Keratinocyte (primary cell): Measurements from ENCODE around the gene CCSER1. TPM values are rescaled to one million over a fixed set of nuclear protein-coding genes. Genes with fewer than 3 reads are reported as not detected.
A peak's percentile ranks its signal among the peaks of the same experiment; 100 is the strongest.
"Not testable (repeated sequence)": the region's sequence is repeated elsewhere in the genome, so short reads cannot be mapped to it uniquely, and the experiment has no call there.

Experiments used
- DNase-seq: peaks from one replicate; pipeline ENCODE4 v3.0.0-alpha.2; 2011; ENCODE audit warnings: low read depth, missing footprints, low spot score
- FAIRE-seq: peaks from 2 replicates; lab custom pipeline; 2011; peaks lifted over from hg19 to GRCh38; lab: Jason Lieb, UNC
- H2AFZ ChIP-seq: 2 replicates; pipeline ENCODE4 v1.6.0; 2012; ENCODE audit warnings: low read length, control low read depth, inconsistent platforms; ENCODE audit not compliant: control insufficient read depth
- H3K27ac ChIP-seq: 2 replicates; pipeline ENCODE4 v1.5.1; 2011; ENCODE audit warnings: low read length; ENCODE audit not compliant: control insufficient read depth, insufficient read depth
- H3K27me3 ChIP-seq: 3 replicates; pipeline ENCODE4 v1.6.0; 2011; ENCODE audit warnings: low read length; ENCODE audit not compliant: control insufficient read depth, insufficient read depth; ENCODE audit errors: extremely low read depth
- H3K36me3 ChIP-seq, 2 experiments: 2 replicates in 1 of 2; 3 replicates in 1 of 2; pipeline ENCODE4 v1.5.1; 2011; ENCODE audit warnings: low read length in 2 of 2, mild to moderate bottlenecking in 1 of 2; ENCODE audit not compliant: control insufficient read depth in 2 of 2, insufficient read depth in 2 of 2; ENCODE audit errors: extremely low read depth in 1 of 2
- H3K4me1 ChIP-seq: 3 replicates; pipeline ENCODE4 v1.5.1; 2011; ENCODE audit warnings: low read length; ENCODE audit not compliant: control insufficient read depth, insufficient read depth; ENCODE audit errors: extremely low read depth
- H3K4me2 ChIP-seq: 3 replicates; pipeline ENCODE4 v1.6.0; 2011; ENCODE audit warnings: low read depth, low read length; ENCODE audit not compliant: control insufficient read depth, insufficient read depth; ENCODE audit errors: extremely low read depth
- H3K4me3 ChIP-seq, 3 experiments: fragments of 200-600 bp in 1 of 3; sonication (generic) in 1 of 3; 2 replicates in 2 of 3; 3 replicates in 1 of 3; pipeline ENCODE4 v1.5.1; 2011 to 2016; ENCODE audit warnings: low read length in 3 of 3, mild to moderate bottlenecking in 3 of 3, control low read depth in 2 of 3, inconsistent platforms in 1 of 3, low read depth in 1 of 3, mixed read lengths in 1 of 3, mixed run types in 1 of 3, moderate library complexity in 1 of 3; ENCODE audit not compliant: control insufficient read depth in 2 of 3, insufficient read depth in 2 of 3; ENCODE audit errors: extremely low read depth in 1 of 3
- H3K79me2 ChIP-seq: 2 replicates; pipeline ENCODE4 v1.6.0; 2012; ENCODE audit warnings: low read length; ENCODE audit not compliant: control insufficient read depth, insufficient read depth
- H3K9ac ChIP-seq: 3 replicates; pipeline ENCODE4 v1.6.0; 2011; ENCODE audit warnings: low read length; ENCODE audit not compliant: control insufficient read depth, insufficient read depth; ENCODE audit errors: extremely low read depth
- H3K9me1 ChIP-seq: 3 replicates; pipeline ENCODE4 v1.6.0; 2011; ENCODE audit warnings: low read length; ENCODE audit not compliant: control insufficient read depth, insufficient read depth; ENCODE audit errors: extremely low read depth
- H3K9me3 ChIP-seq: 2 replicates; pipeline ENCODE4 v1.5.1; 2012; ENCODE audit warnings: low read depth, low read length; ENCODE audit not compliant: control insufficient read depth
- H4K20me1 ChIP-seq: 3 replicates; pipeline ENCODE4 v1.6.0; 2011; ENCODE audit warnings: low read length; ENCODE audit not compliant: control insufficient read depth, insufficient read depth; ENCODE audit errors: extremely low read depth
- CTCF ChIP-seq, 3 experiments: IDR thresholded peaks in 1 of 3; conservative IDR thresholded peaks in 1 of 3; optimal IDR thresholded peaks in 1 of 3; 2 replicates in 2 of 3; 3 replicates in 1 of 3; pipeline versions ENCODE3 to v1.5.1; 2011; ENCODE audit warnings: low read length in 3 of 3, mild to moderate bottlenecking in 3 of 3, moderate library complexity in 2 of 3, control low read depth in 1 of 3, inconsistent platforms in 1 of 3; ENCODE audit not compliant: insufficient read depth in 2 of 3; ENCODE audit errors: extremely low read depth in 1 of 3
- EZH2 ChIP-seq: IDR thresholded peaks from one replicate; pipeline ENCODE4 v1.6.1; 2012; ENCODE audit warnings: inconsistent platforms, mild to moderate bottlenecking, low read length, moderate library complexity
- dilution Hi-C: fragments of 300-500 bp; cut with MboI; formaldehyde crosslinking; loops from one replicate; pipeline ENCODE4 v1.7.0; 2020; ENCODE audit warnings: low sequenced_read_pairs; ENCODE audit not compliant: extremely low pct_ligation_motif_present
- polyA plus RNA-seq, 5 experiments: library from polyadenylated mRNA; depleted of rRNA in 3 of 5; stranded (reverse) in 3 of 5; stranded (forward) in 1 of 5; unstranded in 1 of 5; fragments of >200 nt; gene quantifications; 1 replicate in 1 of 5; 2 replicates in 3 of 5; 3 replicates in 1 of 5; pipeline versions ENCODE4 v1.2.1 to v1.2.3, GENCODE V29; 2011 to 2012; ENCODE audit warnings: missing spikeins in 2 of 5, low read depth in 1 of 5, low replicate concordance in 1 of 5

The CCSER1 gene
- polyA plus RNA-seq, 1 donor (not counting 4 experiments of a cell fraction or from before 2014, with no cell fraction given): 1.2 TPM

GRCh38 chr4:90689739-90690138, 562.5 kb downstream of the CCSER1 start:
- no peaks in the 10 kb centered on the region for H3K79me2 ChIP-seq
- no peaks in the 10 kb centered on the region for H4K20me1 ChIP-seq
- H3K27me3 ChIP-seq: no peaks in the 10 kb centered on the region
- dilution Hi-C loops: no loop called here
- H3K9ac ChIP-seq: no peak overlapping the region
- FAIRE-seq (peak; percentile 99), DNase-seq (peak; percentile 26)
- peak overlapping the region; percentile 72 for H2AFZ ChIP-seq
- TF ChIP-seq CTCF (optimal IDR thresholded peaks at IDR 0.05 in 1 of 3, IDR thresholded peaks at IDR 0.05 in 1 of 3, conservative IDR thresholded peaks at IDR 0.05 in 1 of 3; ENCODE audit: extremely low read depth in 1 of 3, insufficient read depth in 2 of 3, low read length in 3 of 3): no peak
- no peak for TF ChIP-seq EZH2
- H3K9me3 ChIP-seq: no peaks in the 10 kb centered on the region
- no peaks in the 10 kb centered on the region for H3K36me3 ChIP-seq
- peak overlapping the region in 1 of 3 experiments; percentile 9 for H3K4me3 ChIP-seq
- H3K9me1 ChIP-seq: no peaks in the 10 kb centered on the region
- peak overlapping the region; percentile 10 for H3K27ac ChIP-seq
- H3K4me1 ChIP-seq: peaks cover 12% of the 10 kb centered on the region
- peak overlapping the region; percentile 35 for H3K4me2 ChIP-seq

GRCh38 chr4:90695411-90695810, 568.2 kb downstream of the CCSER1 start:
- H3K27ac ChIP-seq: no peak overlapping the region
- dilution Hi-C loops: no loop called here
- no peak for FAIRE-seq

GRCh38 chr4:90705501-90705900, 578.3 kb downstream of the CCSER1 start:
- H3K9me3 ChIP-seq, H3K4me2 ChIP-seq, DNase-seq, FAIRE-seq, dilution Hi-C loops, H3K9ac ChIP-seq, H3K9me1 ChIP-seq, H3K36me3 ChIP-seq, H3K4me3 ChIP-seq, H3K27ac ChIP-seq, H3K4me1 ChIP-seq, H3K27me3 ChIP-seq, H3K79me2 ChIP-seq, H2AFZ ChIP-seq, H4K20me1 ChIP-seq: not testable (repeated sequence)

More at GRCh38 chr4:90695411-90695810, 568.2 kb downstream of the CCSER1 start:
- no peak overlapping the region for H3K4me3 ChIP-seq
- no peak overlapping the region for H3K4me2 ChIP-seq
- no peaks in the 10 kb centered on the region for H3K27me3 ChIP-seq
- H4K20me1 ChIP-seq: no peaks in the 10 kb centered on the region
- no peak overlapping the region for H2AFZ ChIP-seq
- no peaks in the 10 kb centered on the region for H3K79me2 ChIP-seq
- H3K9me1 ChIP-seq: no peaks in the 10 kb centered on the region
- H3K36me3 ChIP-seq: no peaks in the 10 kb centered on the region
- no peak for DNase-seq
- TF ChIP-seq EZH2 (no peak), CTCF (optimal IDR thresholded peaks at IDR 0.05 in 1 of 3, IDR thresholded peaks at IDR 0.05 in 1 of 3, conservative IDR thresholded peaks at IDR 0.05 in 1 of 3; ENCODE audit: extremely low read depth in 1 of 3, insufficient read depth in 2 of 3, low read length in 3 of 3) (no peak)
- H3K9me3 ChIP-seq: no peaks in the 10 kb centered on the region
- no peak overlapping the region for H3K9ac ChIP-seq
- H3K4me1 ChIP-seq: peaks cover under 1% of the 10 kb centered on the region
